ENCODE data around the gene LEPR.

LEPR gene

GRCh38 chr1:65409314-65409713 is 11.2 kb upstream of the LEPR start:
- no peak for DNase-seq

- DNase-seq, result no peak
Observed at GRCh38 chr1:65409816-65410326, 10.6 kb upstream of the LEPR start.

GRCh38 chr1:65412256-65412983 is 8.0 kb upstream of the LEPR start:
- DNase-seq, result no peak

GRCh38 chr1:65412984-65413375 is 7.5 kb upstream of the LEPR start:
- no peak for DNase-seq

- no peak for DNase-seq
Observed at GRCh38 chr1:65414538-65414937, 5.9 kb upstream of the LEPR start.

GRCh38 chr1:65416767-65417166 is 3.7 kb upstream of the LEPR start:
- no peak for DNase-seq

- DNase-seq, result no peak
Observed at GRCh38 chr1:65417729-65418128, 2.7 kb upstream of the LEPR start.

- DNase-seq, result no peak
Observed at GRCh38 chr1:65418522-65419185, 1.8 kb upstream of the LEPR start.

- peak; percentile 94 for DNase-seq
Observed at GRCh38 chr1:65419681-65420589, 533 bp upstream of the LEPR start.

- DNase-seq, result no peak
Observed at GRCh38 chr1:65421351-65422025, 1.0 kb downstream of the LEPR start.

- DNase-seq, result no peak
Observed at GRCh38 chr1:65422241-65423203, 2.1 kb downstream of the LEPR start.

GRCh38 chr1:65423884-65424572 is 3.6 kb downstream of the LEPR start:
- no peak for DNase-seq

GRCh38 chr1:65424573-65424889 is 4.1 kb downstream of the LEPR start:
- DNase-seq, result no peak

- DNase-seq, result no peak
Observed at GRCh38 chr1:65425006-65425405, 4.5 kb downstream of the LEPR start.

GRCh38 chr1:65425697-65426096 is 5.2 kb downstream of the LEPR start:
- no peak for DNase-seq

GRCh38 chr1:65429078-65429477 is 8.6 kb downstream of the LEPR start:
- no peak for DNase-seq

- DNase-seq, result no peak
Observed at GRCh38 chr1:65429806-65430205, 9.3 kb downstream of the LEPR start.

GRCh38 chr1:65431111-65431705 is 10.7 kb downstream of the LEPR start:
- DNase-seq, result no peak

GRCh38 chr1:65432918-65433317 is 12.4 kb downstream of the LEPR start:
- no peak for DNase-seq

- DNase-seq, result no peak
Observed at GRCh38 chr1:65434255-65434654, 13.8 kb downstream of the LEPR start.

Data from right kidney (tissue), 1 donor.